ENCODE results near the gene SLC30A2.

DNA sequence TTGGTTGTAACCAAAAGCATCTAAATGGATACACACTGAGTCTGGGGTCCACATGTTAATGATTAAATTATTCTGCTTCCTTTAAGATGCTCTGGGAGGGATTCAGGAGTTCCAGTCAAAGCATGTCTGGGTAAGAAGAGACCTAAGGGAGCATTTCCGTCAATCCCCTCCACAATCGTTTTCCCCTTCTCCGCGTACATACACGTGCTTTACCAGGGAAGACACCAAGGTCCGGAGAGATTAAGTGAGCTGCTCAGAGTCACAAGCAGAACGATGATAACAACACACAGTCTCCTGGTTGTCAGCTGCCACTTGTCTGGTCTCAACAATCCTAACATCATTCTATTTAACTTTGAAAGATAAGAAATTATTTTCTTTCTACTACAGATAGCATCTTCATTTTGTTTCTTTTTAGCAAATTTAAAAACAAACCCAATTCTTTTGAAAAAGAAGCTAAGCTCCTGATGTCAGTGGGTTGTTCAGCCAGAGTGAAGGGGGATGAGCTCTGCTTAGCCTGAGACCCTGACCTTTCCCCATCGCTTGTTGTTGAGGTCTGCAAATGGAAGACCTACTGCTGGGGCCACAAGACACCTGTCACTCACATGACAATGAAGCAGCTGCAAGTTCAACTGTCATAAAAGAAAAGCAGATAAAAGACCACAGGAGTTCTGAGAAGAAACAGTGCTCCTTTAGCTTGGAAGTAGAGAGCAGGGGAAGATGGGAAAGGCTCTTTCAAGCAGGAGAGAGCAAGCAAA is 52.5 kb downstream of the SLC30A2 start:
- TF ChIP-seq, protein P1, sequence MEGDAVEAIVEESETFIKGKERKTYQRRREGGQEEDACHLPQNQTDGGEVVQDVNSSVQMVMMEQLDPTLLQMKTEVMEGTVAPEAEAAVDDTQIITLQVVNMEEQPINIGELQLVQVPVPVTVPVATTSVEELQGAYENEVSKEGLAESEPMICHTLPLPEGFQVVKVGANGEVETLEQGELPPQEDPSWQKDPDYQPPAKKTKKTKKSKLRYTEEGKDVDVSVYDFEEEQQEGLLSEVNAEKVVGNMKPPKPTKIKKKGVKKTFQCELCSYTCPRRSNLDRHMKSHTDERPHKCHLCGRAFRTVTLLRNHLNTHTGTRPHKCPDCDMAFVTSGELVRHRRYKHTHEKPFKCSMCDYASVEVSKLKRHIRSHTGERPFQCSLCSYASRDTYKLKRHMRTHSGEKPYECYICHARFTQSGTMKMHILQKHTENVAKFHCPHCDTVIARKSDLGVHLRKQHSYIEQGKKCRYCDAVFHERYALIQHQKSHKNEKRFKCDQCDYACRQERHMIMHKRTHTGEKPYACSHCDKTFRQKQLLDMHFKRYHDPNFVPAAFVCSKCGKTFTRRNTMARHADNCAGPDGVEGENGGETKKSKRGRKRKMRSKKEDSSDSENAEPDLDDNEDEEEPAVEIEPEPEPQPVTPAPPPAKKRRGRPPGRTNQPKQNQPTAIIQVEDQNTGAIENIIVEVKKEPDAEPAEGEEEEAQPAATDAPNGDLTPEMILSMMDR (IDR thresholded peaks at IDR 0.05; ENCODE audit: low read depth, low read length), result no peak
- no peak for TF ChIP-seq EZH2phosphoT487 (IDR thresholded peaks at IDR 0.05; ENCODE audit: low read depth)

Measured in OCI-LY3 (cell line).